Panc1 (cell line): Measurements from ENCODE around the gene RASSF8. TPM values are rescaled to one million over a fixed set of nuclear protein-coding genes. Genes with fewer than 3 reads are reported as not detected.

Source experiments
- ATAC-seq: fragments of 200-7000 bp; cut with Tn5 transposase; 2 replicates; pipeline ENCODE4 v1.9.1; 2020; ENCODE audit warnings: mild to moderate bottlenecking, moderate library complexity
- BruUV-seq: library from RNA; stranded (reverse); fragments of 400-500 nt; replicated peaks from 2 replicates; lab custom pipeline; 2021; lab: Mats Ljungman, UMichigan
- CTCF ChIA-PET: fragments of 300-600 bp; sonication (Branson Sonifier 250); formaldehyde crosslinking; loops from one replicate; lab custom pipeline; 2022; ENCODE audit warnings: antibody characterized with exemption; lab: Charles Lee
- POLR2A ChIA-PET: fragments of 300-600 bp; sonication (Branson Sonifier 250); formaldehyde crosslinking; loops from one replicate; lab custom pipeline; 2022; ENCODE audit warnings: antibody characterized with exemption; lab: Charles Lee
- DNase-seq: peaks from one replicate; pipeline ENCODE4 v3.0.0-alpha.2; 2010; ENCODE audit warnings: low read depth, low spot score
- H3K27ac ChIP-seq: 2 replicates; pipeline ENCODE4 v1.5.1; 2011; ENCODE audit warnings: mild to moderate bottlenecking, low read length, inconsistent platforms
- H3K27me3 ChIP-seq: fragments of 200-500 bp; sonication (Bioruptor generic); 2 replicates; pipeline ENCODE4 v1.6.0; 2014; ENCODE audit warnings: low read length, inconsistent platforms; ENCODE audit not compliant: control insufficient read depth, insufficient read depth
- H3K36me3 ChIP-seq: fragments of 200-500 bp; sonication (Bioruptor generic); 2 replicates; pipeline ENCODE4 v1.5.1; 2014; ENCODE audit warnings: inconsistent platforms, mild to moderate bottlenecking, low read length, moderate library complexity; ENCODE audit not compliant: control insufficient read depth, insufficient read depth
- H3K4me1 ChIP-seq: 2 replicates; pipeline ENCODE4 v1.5.1; 2011; ENCODE audit warnings: inconsistent platforms, mild to moderate bottlenecking, low read length, moderate library complexity; ENCODE audit not compliant: control insufficient read depth, insufficient read depth
- H3K4me3 ChIP-seq, 2 experiments: 2 replicates each; pipeline ENCODE4 v1.5.1; 2011 to 2012; ENCODE audit warnings: low read depth in 2 of 2, low read length in 2 of 2, mild to moderate bottlenecking in 2 of 2, inconsistent platforms in 1 of 2, moderate library complexity in 1 of 2
- H3K9me3 ChIP-seq: fragments of 200-500 bp; sonication (Bioruptor generic); 2 replicates; pipeline ENCODE4 v1.5.1; 2014; ENCODE audit warnings: low read depth, mild to moderate bottlenecking, inconsistent platforms, low read length, moderate library complexity; ENCODE audit not compliant: control insufficient read depth, insufficient read depth
- POLR2AphosphoS5 ChIP-seq: IDR thresholded peaks from 2 replicates; pipeline ENCODE4 v1.6.1; 2012; ENCODE audit warnings: mild to moderate bottlenecking, low read depth, low read length, moderate library complexity
- REST ChIP-seq, 2 experiments: IDR thresholded peaks; 2 replicates each; pipeline ENCODE4 v1.6.1; 2011 to 2012; ENCODE audit warnings: low read depth in 2 of 2, control low read depth in 1 of 2, low read length in 1 of 2, mild to moderate bottlenecking in 1 of 2, moderate library complexity in 1 of 2; ENCODE audit not compliant: insufficient read depth in 1 of 2
- SIN3A ChIP-seq: IDR thresholded peaks from 2 replicates; pipeline ENCODE4 v1.6.1; 2012; ENCODE audit warnings: low read depth, mild to moderate bottlenecking, low read length, moderate library complexity, borderline replicate concordance; ENCODE audit not compliant: insufficient read depth
- TCF7L2 ChIP-seq: IDR thresholded peaks from 2 replicates; pipeline ENCODE4 v1.6.1; 2011; ENCODE audit warnings: mild to moderate bottlenecking, low read depth, low read length, inconsistent platforms
- in situ Hi-C: cut with HindIII; loops from 2 replicates; pipeline ENCODE4 v1.10.0; 2016; ENCODE audit warnings: low sequenced_read_pairs, low pct_unique_long_range_greater_than_20kb
- intact Hi-C: fragments of 100-400 bp; cut with micrococcal nuclease; formaldehyde crosslinking; loops from one replicate; pipeline ENCODE4 v1.10.0; 2022; ENCODE audit not compliant: unreplicated experiment
- total RNA-seq: library from RNA; stranded (reverse); gene quantifications from one replicate; pipeline ENCODE4 v1.2.1, GENCODE V29; 2021; ENCODE audit not compliant: unreplicated experiment
- TF ChIP-seq, protein P1 (sequence below): fragments of 450-650 bp; IDR thresholded peaks from 2 replicates; pipeline ENCODE4 v1.5.1; 2017; ENCODE audit warnings: mild to moderate bottlenecking

RASSF8 gene
- total RNA-seq, 1 experiment from 2014 or later = 103 TPM

- ATAC-seq = no peak
- DNase-seq = no peak
Observed at GRCh38 chr12:25950329-25951115, 8.0 kb upstream of the RASSF8 start.

DNA sequence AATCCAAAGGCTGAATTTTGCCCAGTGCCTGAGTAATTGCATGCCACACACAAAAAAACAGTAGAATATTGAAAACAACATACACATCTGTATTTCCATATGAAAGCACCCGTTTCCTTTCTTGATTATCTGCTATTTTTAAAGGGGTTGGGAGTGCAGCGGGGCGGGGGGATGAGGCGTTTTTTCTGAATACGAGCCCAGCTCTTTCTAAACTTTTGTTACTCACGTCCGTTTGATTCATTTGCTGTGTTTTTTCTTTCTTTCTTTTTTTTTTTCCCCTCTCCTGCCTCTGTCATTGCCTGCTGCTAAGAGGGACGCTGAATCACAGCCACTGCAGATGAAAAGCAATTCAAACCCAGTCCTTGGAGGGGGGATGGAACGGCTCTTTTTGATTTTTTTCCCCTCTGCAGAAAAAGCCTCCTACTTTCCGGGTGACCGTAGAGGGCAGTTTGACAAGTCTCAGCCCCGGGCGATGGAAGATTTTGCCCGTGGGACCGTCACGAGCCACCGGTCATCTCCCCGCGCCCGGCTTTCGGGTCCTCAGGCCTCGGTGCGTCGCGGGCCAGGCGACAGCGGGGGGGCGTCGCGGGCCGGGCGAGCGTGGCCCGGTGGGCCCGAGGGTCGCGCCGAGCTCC, 572 bp upstream of the RASSF8 start:
- DNase-seq = no peak
- no peaks in the 10 kb centered on the region for H3K36me3 ChIP-seq
- ChIA-PET CTCF (no interaction called here), POLR2A (interaction anchor here (0.6 to 1.4 kb wide), 2 partner anchors 19 to 75 kb away, joined by 3 read pairs; no protein-coding TSS in a partner anchor)
- H3K27ac ChIP-seq = peak overlapping the region; percentile 93
- BruUV-seq = TSS peak; percentile 74
- no peaks in the 10 kb centered on the region for H3K9me3 ChIP-seq
- TF ChIP-seq POLR2AphosphoS5 (no peak), TCF7L2 (no peak; the same call in 1 of the 2 replicates), SIN3A (no peak), REST (IDR thresholded peaks at IDR 0.05; ENCODE audit: insufficient read depth in 1 of 2, low read depth in 2 of 2, low read length in 1 of 2) (no peak; a peak in 1 of 4 replicates)
- TF ChIP-seq, protein P1, sequence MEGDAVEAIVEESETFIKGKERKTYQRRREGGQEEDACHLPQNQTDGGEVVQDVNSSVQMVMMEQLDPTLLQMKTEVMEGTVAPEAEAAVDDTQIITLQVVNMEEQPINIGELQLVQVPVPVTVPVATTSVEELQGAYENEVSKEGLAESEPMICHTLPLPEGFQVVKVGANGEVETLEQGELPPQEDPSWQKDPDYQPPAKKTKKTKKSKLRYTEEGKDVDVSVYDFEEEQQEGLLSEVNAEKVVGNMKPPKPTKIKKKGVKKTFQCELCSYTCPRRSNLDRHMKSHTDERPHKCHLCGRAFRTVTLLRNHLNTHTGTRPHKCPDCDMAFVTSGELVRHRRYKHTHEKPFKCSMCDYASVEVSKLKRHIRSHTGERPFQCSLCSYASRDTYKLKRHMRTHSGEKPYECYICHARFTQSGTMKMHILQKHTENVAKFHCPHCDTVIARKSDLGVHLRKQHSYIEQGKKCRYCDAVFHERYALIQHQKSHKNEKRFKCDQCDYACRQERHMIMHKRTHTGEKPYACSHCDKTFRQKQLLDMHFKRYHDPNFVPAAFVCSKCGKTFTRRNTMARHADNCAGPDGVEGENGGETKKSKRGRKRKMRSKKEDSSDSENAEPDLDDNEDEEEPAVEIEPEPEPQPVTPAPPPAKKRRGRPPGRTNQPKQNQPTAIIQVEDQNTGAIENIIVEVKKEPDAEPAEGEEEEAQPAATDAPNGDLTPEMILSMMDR = no peak
- intact Hi-C loops (no loop called here), in situ Hi-C loops (no loop called here)
- no peaks in the 10 kb centered on the region for H3K27me3 ChIP-seq
- peak; percentile 28 for ATAC-seq
- H3K4me1 ChIP-seq = peaks cover 27% of the 10 kb centered on the region
- H3K4me3 ChIP-seq = peak overlapping the region; percentile 76 to 87

More at GRCh38 chr12:25950329-25951115, 8.0 kb upstream of the RASSF8 start:
- BruUV-seq = no TSS peak
- TF ChIP-seq POLR2AphosphoS5 (no peak), SIN3A (no peak), TCF7L2 (no peak), REST (IDR thresholded peaks at IDR 0.05; ENCODE audit: insufficient read depth in 1 of 2, low read depth in 2 of 2, low read length in 1 of 2) (no peak)
- TF ChIP-seq, protein P1 = no peak
- ChIA-PET CTCF (interaction anchor here (0.7 kb wide), 1 partner anchor 46 kb away, joined by 3 read pairs; no protein-coding TSS in a partner anchor), POLR2A (interaction anchor here (0.6 to 0.7 kb wide), 2 partner anchors 33 to 135 kb away, joined by 3 to 4 read pairs; no protein-coding TSS in a partner anchor)
- H3K36me3 ChIP-seq = no peaks in the 10 kb centered on the region
- H3K4me3 ChIP-seq = no peak overlapping the region
- in situ Hi-C loops (no loop called here), intact Hi-C loops (no loop called here)
- no peaks in the 10 kb centered on the region for H3K4me1 ChIP-seq
- no peak overlapping the region for H3K27ac ChIP-seq
- H3K27me3 ChIP-seq = no peaks in the 10 kb centered on the region
- no peaks in the 10 kb centered on the region for H3K9me3 ChIP-seq
